COLO668 (cell line): Measurements from ENCODE around the gene TRIM17.

Experiments
- DNase-seq: peaks from one replicate; lab custom pipeline; 2025; ENCODE audit not compliant: unreplicated experiment; lab: John Stamatoyannopoulos, UW

TRIM17 gene

GRCh38 chr1:228416217-228416933, at the start of gene TRIM17:
TSS of gene TRIM17 (minus strand) at chr1:228416861. CDS start at chr1:228415072, 1,789 bp downstream.
- DNase-seq, result peak; percentile 22

DNA sequence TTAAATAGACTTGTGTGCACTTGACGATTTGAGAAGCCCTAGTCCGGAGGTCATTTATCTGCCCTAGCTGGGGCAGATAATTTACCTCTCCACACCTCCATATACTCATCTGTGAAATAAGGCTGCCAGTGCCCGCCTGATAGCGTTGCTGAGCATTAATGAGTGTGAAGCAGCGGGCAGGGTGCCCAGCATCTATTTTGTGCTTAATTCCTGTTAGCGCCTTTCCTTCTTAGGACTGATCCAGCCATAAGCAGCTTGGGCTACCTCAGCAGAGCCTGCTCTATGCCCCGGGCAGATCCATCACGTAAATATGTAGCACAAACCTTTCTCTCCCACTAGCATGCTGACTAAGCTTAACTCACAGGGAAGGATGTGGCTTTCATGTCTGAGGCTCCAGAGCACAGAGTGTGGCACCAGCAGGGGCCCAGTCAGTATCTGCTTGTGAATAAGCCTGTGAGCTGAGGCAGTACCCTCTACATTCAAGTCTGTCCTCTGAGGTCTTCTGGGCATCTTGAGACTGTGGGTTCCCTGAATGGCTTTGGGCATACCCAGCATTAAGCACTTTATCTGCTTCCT, 49.0 kb upstream of the TRIM17 start:
- DNase-seq, result no peak

GRCh38 chr1:228465141-228465540, 48.5 kb upstream of the TRIM17 start:
- DNase-seq, result no peak

DNA sequence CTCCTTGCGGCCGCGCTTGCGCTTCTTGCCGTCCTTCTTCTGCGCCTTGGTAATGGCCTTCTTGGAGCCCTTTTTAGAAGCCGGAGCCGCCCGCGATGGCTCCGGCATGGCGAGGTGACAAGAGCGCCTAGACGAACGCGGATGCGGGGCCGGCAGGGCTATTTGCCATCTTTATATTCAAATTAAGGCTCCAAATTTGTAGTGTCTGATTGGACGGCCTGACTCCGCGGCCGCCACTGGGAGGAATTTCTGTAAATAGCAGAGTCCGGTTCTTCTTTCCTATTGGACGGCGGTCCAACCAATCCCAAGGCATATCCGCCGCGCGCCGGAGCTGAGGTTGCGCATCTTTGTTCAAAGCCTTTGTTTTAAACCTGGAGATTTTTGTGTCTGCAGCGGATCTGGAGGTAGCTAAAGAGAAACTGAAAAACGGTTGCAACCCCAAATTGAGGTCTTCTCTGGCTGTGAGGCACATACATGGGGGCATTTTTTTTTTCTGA, 47.9 kb upstream of the TRIM17 start:
- DNase-seq, result peak; percentile 92

DNA sequence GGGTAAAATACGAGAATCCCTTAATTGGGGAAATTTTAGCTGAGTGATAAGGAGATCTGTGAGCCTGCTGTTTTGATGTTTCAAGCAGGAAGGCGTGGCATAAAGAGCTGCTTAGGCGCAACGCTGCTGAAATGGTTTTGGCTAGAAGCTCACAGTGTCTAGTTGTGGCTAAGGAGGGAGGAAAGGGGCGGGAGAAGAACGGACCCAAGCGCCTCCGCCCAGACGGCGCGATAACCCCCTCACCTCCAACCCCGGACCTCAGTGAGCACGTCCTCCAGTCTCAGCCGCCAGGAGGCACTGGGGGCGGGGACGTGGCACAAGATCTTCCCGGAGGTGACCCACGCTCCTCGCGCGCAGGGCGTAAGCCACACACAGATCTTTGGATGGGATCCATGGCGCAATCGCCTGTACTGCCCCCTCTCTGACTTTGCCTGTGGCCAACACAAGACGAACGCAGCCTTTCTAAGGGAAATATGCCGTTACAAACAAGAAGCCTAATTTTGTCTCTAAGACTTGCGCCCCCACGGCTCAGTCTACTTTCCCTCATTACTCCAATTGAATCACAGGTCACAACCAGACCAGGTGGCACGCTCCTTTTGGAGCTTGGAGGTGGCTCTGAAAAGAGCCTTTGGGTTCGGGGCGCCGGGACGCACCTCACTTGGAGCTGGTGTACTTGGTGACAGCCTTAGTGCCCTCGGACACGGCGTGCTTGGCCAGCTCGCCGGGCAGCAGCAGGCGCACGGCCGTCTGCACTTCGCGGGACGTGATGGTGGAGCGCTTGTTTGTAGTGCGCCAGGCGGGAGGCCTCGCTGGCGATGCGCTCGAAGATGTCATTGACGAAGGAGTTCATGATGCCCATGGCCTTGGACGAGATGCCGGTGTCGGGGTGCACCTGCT, 47.1 kb upstream of the TRIM17 start:
- peak; percentile 65 for DNase-seq

GRCh38 chr1:228463009-228463558, 46.4 kb upstream of the TRIM17 start:
- DNase-seq, result no peak

GRCh38 chr1:228462560-228462959, 45.9 kb upstream of the TRIM17 start:
- DNase-seq, result no peak

DNA sequence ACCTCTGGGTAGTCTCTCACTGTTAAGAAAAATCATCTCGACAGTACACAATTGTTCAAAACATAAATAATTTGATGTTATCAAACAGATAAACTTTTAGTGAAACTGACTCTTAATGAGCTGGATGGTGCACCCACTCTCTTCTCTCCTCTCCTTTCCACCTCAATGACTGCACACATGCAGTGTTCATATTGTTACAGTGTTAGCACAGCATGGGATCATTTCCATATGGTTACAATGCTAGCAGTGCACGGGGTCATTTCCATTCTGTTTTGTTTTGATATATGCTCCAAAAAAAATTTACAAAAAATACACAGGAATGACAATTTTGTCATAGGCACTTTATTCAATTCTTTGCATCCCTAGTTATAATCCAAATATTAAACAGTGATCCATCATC, 44.2 kb upstream of the TRIM17 start:
- DNase-seq, result no peak

- peak; percentile 85 for DNase-seq
Measured at GRCh38 chr1:228459091-228459993, 42.7 kb upstream of the TRIM17 start.

GRCh38 chr1:228457396-228458176, 40.9 kb upstream of the TRIM17 start:
- peak; percentile 95 for DNase-seq

DNA sequence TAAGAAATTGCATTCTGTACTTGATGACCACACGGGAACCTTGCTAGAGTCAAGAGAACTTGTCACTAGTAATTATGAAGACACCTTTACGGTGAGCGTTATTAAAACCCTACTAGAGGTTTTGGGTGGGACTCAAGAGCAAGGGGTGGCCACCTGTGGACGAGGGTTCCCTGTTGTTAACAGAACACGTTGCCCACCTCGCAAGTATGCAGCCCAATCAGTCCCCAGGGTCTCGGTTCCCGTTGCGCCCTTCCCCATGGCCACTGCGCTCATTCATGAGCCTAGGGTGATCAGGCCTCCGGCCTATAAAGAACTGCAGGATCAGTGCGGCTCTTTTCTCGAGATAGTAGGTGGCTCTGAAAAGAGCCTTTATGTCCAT, 40.3 kb upstream of the TRIM17 start:
- DNase-seq, result no peak

DNA sequence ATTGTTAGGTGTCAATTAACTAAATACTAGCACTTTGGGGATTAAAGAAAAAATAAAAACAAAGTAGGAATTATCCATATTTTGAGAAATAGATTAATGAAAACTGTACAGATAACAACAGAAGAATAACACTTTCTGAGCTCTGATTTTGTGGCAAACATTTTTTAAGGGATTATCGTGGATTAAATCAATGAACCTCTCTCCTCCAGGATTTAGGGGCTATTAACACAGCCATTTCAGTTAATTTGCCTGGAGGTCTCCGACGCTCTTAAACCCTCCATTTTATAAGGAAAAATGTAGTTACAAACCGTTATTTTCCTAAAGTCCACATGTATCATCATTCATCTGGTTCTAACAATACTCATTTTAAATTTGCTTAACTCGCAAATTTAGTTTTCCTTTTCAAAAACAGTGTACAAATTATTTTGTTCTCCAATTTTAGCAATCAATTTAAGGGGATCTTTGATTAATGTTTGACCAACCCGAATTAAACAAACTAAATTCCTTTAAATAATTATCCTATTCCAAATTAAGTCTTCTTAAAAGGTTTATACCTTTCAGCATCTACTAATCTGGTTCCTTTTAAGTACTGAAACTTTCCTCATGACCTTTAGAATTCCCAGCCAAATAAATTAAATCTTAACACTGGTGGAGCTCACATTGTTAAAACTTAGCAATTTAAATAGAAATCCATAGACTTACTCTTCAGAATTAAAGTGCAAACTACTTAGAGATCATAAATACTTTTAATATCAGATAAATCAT, 39.8 kb upstream of the TRIM17 start:
- DNase-seq, result no peak

DNA sequence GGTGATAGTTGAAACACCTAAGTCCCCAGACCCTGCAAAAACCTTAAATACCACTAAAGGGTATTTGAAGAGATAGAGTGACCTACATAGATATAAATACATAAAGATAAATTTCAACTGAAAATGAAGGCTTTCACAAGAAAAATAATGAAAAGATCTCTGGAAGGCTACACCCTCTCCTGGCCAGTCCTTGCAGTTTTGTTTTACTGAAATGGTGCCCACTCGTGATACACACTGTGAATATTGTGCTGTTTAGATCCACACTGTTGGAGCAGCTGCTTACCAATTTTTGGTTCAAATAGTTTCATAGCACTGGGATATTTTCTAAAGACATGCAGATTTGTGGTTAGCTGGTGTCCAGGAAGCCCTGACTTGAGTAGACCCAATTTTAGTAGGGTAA, 39.1 kb upstream of the TRIM17 start:
- no peak for DNase-seq

GRCh38 chr1:228454238-228454637, 37.6 kb upstream of the TRIM17 start:
- DNase-seq, result no peak

DNA sequence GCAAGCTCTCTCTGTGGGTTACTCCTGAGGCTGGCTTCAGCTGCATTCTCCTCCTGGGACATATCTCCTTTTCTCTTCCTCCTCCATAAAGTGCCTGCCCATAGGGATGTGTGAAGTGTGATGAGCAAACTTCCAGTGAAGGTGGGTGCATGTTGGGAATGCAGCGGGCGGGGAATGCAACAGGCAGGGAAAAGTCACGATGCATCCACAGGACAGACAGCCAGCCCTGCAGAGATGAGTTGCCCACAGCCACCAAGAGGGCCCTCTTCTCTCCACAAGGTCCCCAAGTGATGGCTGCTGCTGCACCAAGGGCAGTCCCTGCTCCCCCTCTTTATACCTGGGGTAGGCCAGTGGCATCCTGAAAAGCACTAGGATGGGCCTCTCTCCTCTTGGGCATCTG, 37.0 kb upstream of the TRIM17 start:
- DNase-seq, result no peak

DNA sequence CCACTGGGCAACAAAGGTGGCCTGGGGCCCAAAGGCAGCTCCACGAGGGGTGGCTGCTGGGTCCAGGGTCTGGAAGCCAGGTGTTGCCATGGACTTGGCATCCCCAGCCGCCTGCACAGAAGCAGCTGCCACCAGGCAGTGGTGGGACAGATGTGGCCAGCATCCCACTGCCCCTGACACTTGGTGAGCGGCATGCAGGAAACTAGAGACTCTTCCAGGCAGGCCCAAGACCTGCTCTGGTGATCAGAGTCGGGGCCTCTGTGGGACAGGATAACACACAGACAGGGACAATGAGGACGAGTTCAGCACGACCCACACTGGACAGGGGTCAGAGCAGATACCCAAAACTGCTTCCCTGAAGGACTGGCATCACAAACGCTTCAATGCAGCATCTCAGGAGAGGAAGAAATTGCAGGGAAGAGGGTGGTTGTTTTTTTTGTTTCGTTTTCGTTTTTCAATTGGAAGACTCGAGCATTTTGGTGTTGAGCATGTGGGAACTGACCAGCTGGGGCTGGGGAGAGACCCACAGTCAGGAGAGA, 36.4 kb upstream of the TRIM17 start:
- no peak for DNase-seq

DNA sequence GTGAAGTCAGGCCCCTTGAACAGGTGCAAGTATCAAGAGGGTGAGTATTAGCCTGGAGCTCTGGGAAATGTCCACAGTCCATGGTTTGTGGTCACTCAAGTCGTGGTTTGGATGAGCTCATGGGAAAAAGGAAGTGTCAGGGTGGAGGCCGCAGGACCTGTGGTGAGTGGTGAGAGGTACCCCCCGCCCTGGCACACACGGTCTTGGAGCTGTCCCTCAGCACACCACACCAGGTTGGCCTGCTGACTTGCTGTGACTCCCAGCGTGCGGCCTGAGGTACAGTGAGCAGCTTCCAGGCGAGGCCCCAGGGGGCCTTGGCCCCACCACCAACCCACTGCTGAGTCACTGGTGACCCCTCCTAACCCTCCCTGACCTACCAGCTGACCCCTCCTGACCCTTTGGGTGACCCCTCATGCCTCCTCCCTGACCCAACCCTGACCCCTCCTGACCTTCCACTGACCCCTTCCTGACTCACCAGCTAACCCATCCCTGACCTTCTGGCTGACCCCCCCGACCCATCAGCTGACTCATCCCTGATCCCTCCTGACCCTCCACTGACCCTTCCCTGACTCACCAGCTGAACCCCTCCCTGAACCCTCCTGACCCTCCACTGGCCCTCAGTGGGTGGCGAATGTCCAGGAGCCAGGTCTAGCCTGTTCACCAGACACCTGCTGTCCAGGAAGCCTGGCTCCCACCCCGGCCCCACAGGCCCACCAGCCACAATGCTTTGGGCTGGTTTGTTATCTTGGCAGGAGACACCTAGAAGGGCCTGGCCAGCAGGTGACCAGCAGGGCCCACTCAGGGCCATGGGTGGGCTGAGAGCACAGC, 35.7 kb upstream of the TRIM17 start:
- no peak for DNase-seq

DNA sequence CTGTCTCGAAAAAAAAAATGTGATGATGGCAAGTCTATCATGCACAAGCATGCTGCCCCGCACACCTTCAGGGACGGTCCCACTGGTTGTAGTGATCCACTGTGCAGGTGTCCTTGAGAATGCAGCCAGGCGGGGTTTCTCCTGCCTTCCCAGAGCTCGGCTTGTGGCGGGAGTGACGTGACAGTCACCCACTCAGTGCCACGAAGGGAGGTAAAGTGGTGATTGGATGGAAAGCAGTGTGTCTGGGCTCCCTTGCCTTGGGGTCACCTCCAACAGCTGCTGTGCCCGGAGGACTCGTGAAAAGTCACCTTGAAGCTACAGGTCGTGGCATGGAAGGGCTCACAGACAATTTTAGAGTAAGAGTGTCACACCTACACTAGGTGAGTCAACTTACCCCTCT, 33.5 kb upstream of the TRIM17 start:
- DNase-seq, result no peak
